OCI-LY3 (cell line): Measurements from ENCODE around the gene MFAP3.
A peak's percentile ranks its signal among the peaks of the same experiment; 100 is the strongest.

Source experiments
- H2AFZ ChIP-seq: fragments of 200-600, 300-600 bp; shearing (Covaris generic); 2 replicates; pipeline ENCODE4 v1.6.0; 2014; ENCODE audit warnings: antibody characterized with exemption, low read depth, low read length
- H3K27ac ChIP-seq: fragments of 200-600, 300-600 bp; sonication (generic); 2 replicates; pipeline ENCODE4 v1.5.1; 2014; ENCODE audit warnings: mild to moderate bottlenecking, low read length, moderate library complexity, mixed read lengths
- H3K27me3 ChIP-seq: fragments of 200-600, 300-600 bp; sonication (generic); 2 replicates; pipeline ENCODE4 v1.6.1; 2014; ENCODE audit warnings: low read depth, low read length, mixed read lengths
- H3K36me3 ChIP-seq: fragments of 200-600, 300-600 bp; sonication (generic); replicated peaks from 2 replicates; pipeline ENCODE3; 2014; ENCODE audit warnings: low read depth, low read length, mixed read lengths
- H3K4me1 ChIP-seq: fragments of 300-600, 200-600 bp; sonication (generic); 2 replicates; pipeline ENCODE4 v1.6.1; 2014; ENCODE audit warnings: low read length, mixed read lengths
- H3K4me2 ChIP-seq: fragments of 200-600, 300-600 bp; sonication (generic); 2 replicates; pipeline ENCODE4 v1.6.1; 2014; ENCODE audit warnings: low read length, mixed read lengths
- H3K4me3 ChIP-seq: fragments of 300-600, 200-600 bp; sonication (generic); 2 replicates; pipeline ENCODE4 v1.5.1; 2014; ENCODE audit warnings: antibody characterized with exemption, mild to moderate bottlenecking, low read length, moderate library complexity
- H3K79me2 ChIP-seq: fragments of 300-600, 200-600 bp; shearing (Covaris generic); 2 replicates; pipeline ENCODE4 v1.6.1; 2014; ENCODE audit warnings: mild to moderate bottlenecking, low read length, mixed read lengths
- H3K9ac ChIP-seq: fragments of 300-600, 200-600 bp; shearing (Covaris generic); 2 replicates; pipeline ENCODE4 v1.6.0; 2014; ENCODE audit warnings: mild to moderate bottlenecking, low read length, moderate library complexity
- H3K9me3 ChIP-seq: fragments of 200-600, 300-600 bp; shearing (Covaris generic); 2 replicates; pipeline ENCODE4 v1.6.1; 2014; ENCODE audit warnings: low read length, mixed read lengths; ENCODE audit not compliant: insufficient read depth
- H4K20me1 ChIP-seq: fragments of 200-600, 300-600 bp; sonication (generic); 2 replicates; pipeline ENCODE4 v1.6.1; 2016; ENCODE audit warnings: low read length, mixed read lengths; ENCODE audit not compliant: insufficient read depth
- EZH2phosphoT487 ChIP-seq: fragments of 200-600 bp; shearing (Covaris generic); IDR thresholded peaks from 2 replicates; pipeline ENCODE4 v1.6.1; 2018; ENCODE audit warnings: antibody characterized with exemption, mixed run types, low read depth
- TF ChIP-seq, protein P1 (sequence below): fragments of 200-600, 300-600 bp; sonication (generic); IDR thresholded peaks from 2 replicates; pipeline ENCODE4 v1.5.1; 2014; ENCODE audit warnings: antibody characterized with exemption, low read length, low read depth

Gene MFAP3

DNA sequence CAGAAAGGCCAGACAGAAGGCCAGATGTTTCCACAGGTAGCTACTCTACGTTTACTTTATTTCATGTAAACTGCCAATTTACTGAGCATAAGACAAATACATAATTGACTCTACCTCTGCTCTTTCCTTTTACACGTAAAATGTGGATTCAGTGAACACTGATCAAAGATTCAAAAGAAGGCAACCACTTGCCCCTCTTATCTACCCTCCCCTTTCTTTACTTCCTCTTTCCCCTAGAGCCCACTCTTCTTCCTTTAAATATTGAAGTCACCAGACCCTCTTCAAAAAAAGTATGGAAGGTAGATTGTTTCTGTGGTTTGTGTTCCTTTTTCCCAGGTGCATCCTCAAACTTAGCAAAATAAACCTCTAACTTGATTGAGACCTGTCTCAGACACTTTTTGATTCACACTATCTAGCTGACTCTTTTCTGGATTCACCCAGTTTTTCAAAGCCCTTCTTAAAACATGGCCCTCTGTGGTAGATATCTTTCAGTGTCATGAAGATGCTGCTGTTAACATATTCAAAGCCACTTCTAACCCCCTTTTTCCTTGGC, 6.8 kb upstream of the MFAP3 start:
- Histone ChIP-seq H3K27ac (no peak overlapping the region), H3K79me2 (no peaks in the 10 kb centered on the region), H3K36me3 (no peaks in the 10 kb centered on the region), H3K9ac (no peak overlapping the region), H2AFZ (no peak overlapping the region), H3K4me1 (no peaks in the 10 kb centered on the region), H4K20me1 (no peaks in the 10 kb centered on the region), H3K4me3 (no peak overlapping the region), H3K4me2 (no peak overlapping the region), H3K9me3 (no peaks in the 10 kb centered on the region), H3K27me3 (no peaks in the 10 kb centered on the region)
- TF ChIP-seq EZH2phosphoT487: no peak
- TF ChIP-seq, protein P1, sequence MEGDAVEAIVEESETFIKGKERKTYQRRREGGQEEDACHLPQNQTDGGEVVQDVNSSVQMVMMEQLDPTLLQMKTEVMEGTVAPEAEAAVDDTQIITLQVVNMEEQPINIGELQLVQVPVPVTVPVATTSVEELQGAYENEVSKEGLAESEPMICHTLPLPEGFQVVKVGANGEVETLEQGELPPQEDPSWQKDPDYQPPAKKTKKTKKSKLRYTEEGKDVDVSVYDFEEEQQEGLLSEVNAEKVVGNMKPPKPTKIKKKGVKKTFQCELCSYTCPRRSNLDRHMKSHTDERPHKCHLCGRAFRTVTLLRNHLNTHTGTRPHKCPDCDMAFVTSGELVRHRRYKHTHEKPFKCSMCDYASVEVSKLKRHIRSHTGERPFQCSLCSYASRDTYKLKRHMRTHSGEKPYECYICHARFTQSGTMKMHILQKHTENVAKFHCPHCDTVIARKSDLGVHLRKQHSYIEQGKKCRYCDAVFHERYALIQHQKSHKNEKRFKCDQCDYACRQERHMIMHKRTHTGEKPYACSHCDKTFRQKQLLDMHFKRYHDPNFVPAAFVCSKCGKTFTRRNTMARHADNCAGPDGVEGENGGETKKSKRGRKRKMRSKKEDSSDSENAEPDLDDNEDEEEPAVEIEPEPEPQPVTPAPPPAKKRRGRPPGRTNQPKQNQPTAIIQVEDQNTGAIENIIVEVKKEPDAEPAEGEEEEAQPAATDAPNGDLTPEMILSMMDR: no peak

DNA sequence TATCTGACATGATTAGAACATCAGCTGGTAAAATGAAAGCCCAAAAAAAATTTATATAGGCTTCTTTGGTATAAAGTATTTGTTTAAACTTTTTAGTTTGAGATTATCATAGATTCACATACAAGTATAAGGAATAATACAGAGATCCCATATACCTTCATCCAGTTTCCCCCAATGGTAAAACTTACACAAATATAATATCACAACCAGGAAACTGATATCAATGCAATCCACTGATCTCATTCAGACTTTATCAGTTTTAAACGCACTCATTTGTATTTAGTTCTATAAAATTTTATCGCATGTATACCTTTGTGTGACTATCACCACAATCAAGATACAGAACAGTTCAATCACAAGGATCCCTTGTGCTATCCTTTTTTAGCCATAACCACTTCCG, 3.8 kb upstream of the MFAP3 start:
- TF ChIP-seq, protein P1: no peak
- no peak for TF ChIP-seq EZH2phosphoT487

DNA sequence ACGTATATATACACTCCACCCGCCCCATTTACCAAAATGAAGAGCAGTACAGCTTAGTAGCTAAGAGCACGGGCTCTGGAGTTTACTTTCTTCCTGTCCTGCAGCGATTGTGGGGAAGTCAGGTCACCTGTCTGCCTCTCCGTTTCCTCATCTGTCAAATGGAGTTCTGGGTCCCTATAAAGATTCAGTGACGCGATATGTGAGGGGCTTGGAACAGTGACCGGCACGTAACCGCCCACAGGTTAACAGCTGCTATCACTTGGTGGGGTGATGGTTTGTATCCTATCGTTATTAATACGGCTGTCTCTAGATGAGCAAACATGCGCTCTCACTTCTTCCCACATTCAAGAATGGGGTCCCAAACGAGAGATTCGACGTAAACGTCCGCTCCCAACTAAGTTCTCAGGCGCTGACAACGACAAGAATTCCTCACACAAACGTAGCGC, 483 bp upstream of the MFAP3 start:
- H3K4me1 ChIP-seq: peaks cover 8% of the 10 kb centered on the region
- peak overlapping the region; percentile 75 for H3K27ac ChIP-seq
- no peaks in the 10 kb centered on the region for H3K36me3 ChIP-seq
- no peaks in the 10 kb centered on the region for H3K27me3 ChIP-seq
- H2AFZ ChIP-seq: peak overlapping the region; percentile 48
- H4K20me1 ChIP-seq: no peaks in the 10 kb centered on the region
- TF ChIP-seq, protein P1: no peak
- TF ChIP-seq EZH2phosphoT487: no peak
- H3K9me3 ChIP-seq: no peaks in the 10 kb centered on the region
- H3K4me3 ChIP-seq: peak overlapping the region; percentile 90
- peak overlapping the region; percentile 89 for H3K4me2 ChIP-seq
- peak overlapping the region; percentile 78 for H3K9ac ChIP-seq
- H3K79me2 ChIP-seq: peaks cover 25% of the 10 kb centered on the region

More for the DNA sequence above, 3.8 kb upstream of the MFAP3 start:
- Histone ChIP-seq H3K36me3 (no peaks in the 10 kb centered on the region), H2AFZ (no peak overlapping the region), H3K79me2 (peaks cover 14% of the 10 kb centered on the region), H3K4me2 (no peak overlapping the region), H3K27ac (no peak overlapping the region), H3K27me3 (no peaks in the 10 kb centered on the region), H3K4me3 (no peak overlapping the region), H3K4me1 (peaks cover 8% of the 10 kb centered on the region; the same call in 1 of the 2 replicates), H3K9ac (no peak overlapping the region), H4K20me1 (no peaks in the 10 kb centered on the region), H3K9me3 (no peaks in the 10 kb centered on the region)

DNA sequence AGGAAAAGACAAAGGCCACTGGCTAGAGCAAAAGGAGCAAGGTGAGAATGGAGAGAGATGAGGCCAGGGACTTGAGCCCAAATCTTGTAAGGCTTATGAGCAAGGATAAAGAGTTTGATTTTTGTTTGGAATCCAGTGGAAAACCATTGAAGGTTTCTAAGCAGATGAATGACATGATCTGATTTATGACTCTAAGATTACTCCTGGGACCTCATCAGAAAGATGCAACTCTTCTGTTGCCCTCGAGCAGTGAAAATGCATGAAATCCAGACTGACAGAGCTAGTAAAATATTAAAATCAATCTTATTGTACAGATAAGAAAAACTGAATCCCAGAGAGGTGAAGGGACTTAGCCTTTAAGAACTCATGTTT, 677 bp downstream of the MFAP3 start:
- no peaks in the 10 kb centered on the region for H4K20me1 ChIP-seq
- no peak for TF ChIP-seq EZH2phosphoT487
- TF ChIP-seq, protein P1: no peak
- no peaks in the 10 kb centered on the region for H3K27me3 ChIP-seq
- H3K4me1 ChIP-seq: peaks cover 8% of the 10 kb centered on the region
- peak overlapping the region; percentile 78 for H3K9ac ChIP-seq
- no peak overlapping the region for H3K27ac ChIP-seq
- H3K36me3 ChIP-seq: no peaks in the 10 kb centered on the region
- H3K4me3 ChIP-seq: peak overlapping the region; percentile 90
- H3K4me2 ChIP-seq: peak overlapping the region; percentile 94
- no peaks in the 10 kb centered on the region for H3K9me3 ChIP-seq
- peaks cover 27% of the 10 kb centered on the region for H3K79me2 ChIP-seq
- peak overlapping the region; percentile 36 for H2AFZ ChIP-seq
